NCI-H510A (cell line): Measurements from ENCODE around the gene CLCF1.
"Not testable (repeated sequence)": the region's sequence is repeated elsewhere in the genome, so short reads cannot be mapped to it uniquely, and the experiment has no call there.

ENCODE experiments used
- DNase-seq: peaks from one replicate; lab custom pipeline; 2025; lab: John Stamatoyannopoulos, UW

CLCF1 gene

DNA sequence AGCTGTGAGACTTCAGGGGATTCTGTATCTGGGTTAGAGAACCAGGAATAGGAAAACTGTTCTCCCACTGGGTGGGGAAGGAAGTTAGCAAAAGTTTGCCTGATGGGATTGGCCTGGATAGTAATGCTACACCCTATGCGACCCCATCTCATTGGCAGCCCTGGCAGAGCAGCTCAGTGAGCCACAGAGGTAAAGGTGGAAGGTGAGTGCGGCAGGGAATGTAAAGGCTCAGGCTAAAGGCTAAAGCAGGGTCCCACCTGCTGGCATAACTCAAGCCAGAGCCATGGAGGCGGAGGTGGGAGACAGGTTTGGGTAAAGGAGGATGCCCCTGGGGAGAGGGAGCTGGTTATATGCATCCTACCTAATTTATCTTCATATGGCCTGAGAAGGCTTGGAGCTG, 51.3 kb downstream of the CLCF1 start:
- no peak for DNase-seq

DNA sequence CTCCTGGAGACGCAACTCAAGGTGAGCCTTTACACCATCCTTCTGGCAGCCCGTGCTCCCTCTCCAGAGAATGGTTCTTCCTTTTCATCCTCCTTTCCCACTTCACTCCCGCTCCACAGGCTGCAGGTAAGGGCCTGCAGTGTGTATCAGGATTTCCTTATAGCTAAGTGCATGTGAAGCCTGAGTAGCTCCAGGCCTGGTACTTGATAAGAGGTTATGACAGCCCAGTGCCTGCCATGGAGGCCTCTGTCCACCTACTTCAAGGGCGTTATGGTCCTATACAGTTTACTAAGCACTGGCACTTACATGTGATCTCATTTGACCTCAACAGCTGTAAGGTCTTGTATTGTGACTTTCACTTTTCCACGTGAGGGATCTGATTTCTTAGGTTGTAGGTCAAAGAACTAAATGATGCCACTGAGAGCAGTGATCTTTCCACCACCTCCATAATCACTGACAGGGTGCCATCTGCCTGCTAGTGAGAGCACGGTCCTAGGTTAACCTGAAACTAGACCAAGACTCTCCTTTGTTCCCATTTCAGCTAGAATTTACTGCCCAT, 52.0 kb downstream of the CLCF1 start:
- no peak for DNase-seq

DNA sequence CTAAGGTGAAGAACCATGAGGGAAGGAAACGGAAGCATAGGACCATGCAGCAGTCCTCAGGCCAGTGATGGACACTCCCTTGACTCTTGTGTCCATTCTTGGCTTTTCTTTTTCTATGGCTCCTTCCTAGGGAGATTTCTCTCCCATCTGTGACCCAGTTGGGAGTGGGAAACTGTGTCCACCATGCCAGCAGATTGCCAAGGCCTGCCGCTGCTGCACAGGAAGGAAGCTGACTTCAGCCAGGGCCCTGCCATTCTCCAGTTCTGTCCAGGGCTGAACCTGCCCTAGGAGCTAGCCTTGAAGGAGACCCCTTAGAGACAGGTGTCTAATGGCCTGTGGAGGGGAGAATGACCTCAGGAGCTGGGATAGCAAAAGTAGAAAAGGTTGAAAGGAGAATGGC, 52.7 kb downstream of the CLCF1 start:
- no peak for DNase-seq

DNA sequence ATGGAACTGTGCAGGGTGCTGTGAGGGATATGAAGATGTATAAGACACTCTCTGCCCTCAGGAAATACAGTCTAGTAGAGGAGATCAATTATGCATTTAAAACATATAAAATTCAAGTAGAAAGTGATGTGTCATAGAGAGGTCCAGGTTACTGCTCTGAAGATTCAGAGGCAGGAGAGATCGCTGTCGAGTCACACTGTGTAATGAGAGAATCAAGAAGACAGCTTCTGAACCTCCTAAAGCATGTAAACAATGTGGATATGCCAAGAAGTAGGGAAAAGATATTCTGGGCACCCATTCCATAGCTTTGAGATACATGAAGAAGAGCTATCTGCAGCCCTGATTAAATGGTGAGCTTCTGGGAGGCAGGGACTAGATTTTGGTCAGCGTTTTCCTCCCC, 53.4 kb downstream of the CLCF1 start:
- no peak for DNase-seq

DNA sequence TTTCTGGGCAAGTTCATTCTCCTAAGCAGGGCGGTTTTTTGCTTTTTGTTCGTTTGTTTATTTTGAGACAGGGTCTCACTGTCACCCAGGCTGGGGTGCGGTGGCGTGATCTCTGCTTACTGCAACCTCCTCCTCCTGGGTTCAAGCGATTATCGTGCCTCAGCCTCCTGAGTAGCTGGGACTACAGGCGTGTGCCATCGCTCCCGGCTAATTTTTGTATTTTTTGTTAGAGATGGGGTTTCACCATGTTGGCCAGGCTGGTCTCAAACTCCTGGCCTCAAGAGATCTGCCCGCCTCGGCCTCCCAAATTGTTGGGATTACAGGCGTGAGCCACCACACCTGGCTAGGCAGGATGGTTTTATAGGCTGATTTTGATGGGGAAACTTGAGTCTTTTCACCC, 54.5 kb downstream of the CLCF1 start:
- DNase-seq = not testable (repeated sequence)

DNA sequence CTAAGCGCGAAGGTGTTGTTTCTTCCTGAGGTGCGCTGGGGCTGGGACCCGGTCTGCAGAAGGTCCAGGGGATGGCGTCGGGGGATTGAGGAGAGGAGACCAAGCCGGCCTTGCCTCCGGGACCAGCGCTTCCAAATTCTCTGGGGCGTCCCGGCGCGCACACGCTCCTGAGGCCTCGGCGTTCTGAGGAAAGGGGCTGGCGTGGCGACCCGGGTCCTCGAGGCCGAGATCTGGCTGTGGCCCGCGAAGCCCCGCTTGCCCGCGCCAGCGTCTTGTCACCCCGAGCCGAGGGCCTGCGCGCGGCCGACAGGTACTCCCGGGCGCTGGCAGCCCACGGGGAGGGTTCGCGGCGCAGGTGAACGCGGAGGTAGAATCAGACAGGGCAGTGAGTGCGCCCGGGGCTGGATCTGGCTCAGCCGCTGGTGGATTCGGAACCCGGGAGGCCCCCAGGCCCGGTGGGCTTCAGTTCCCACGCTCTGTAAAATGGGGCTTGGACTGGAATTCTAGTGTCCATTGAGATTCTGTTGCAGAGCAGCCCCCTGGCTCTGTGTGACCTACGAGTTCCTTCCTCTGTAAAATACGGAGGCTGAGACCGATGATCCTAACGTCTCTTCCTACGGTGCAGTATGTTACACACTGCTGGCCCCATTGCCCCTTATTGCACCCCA, 55.4 kb downstream of the CLCF1 start:
- no peak for DNase-seq

DNA sequence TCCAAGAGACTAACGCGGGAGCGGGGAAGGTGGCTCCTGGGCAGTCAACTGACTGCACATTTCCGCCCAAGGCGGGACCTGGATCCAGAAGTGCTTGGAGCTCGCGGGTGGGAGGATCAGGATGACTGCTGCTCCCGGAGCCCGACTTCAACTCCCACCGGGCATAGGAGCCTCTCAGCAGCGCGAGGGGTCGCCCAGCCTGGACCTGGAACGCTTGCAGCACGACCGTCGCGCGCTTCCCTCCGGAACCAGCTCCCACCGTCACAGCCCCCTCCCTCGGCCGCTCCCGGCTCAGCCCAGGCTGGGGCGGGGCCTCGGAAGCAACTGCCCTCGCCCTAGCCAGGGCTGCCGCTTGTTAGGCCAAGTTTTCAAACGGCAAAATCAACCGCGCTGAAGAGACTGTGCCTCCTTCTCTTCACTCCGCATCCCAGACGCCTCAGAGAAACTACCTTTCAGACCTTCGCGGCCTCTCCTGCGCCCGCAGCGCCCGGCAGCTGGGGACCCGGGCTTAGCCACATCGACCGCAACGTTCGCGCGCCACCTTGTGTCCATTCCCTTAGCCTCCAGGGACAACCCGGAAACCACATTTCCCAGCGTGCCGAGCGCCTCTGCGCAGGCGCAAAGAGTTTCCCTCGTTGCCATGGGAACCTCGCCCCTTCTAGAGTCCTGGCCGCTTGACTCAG, 56.1 kb downstream of the CLCF1 start:
- DNase-seq = peak; percentile 96

DNA sequence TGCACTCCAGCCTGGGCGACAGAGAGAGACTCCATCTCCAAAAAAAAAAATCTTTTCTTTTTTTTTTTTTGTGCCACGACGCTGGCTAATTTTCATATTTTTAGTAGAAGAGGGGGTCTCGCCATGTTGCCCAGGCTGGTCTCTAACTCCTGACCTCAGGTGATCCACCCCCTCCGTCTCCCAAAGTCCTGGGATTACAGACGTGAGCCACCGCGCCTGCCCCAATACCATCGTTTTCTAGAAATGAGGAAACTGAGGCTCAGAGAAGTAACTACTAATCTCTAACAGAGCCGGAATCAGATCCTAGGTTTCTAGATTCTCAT, 56.6 kb downstream of the CLCF1 start:
- no peak for DNase-seq

DNA sequence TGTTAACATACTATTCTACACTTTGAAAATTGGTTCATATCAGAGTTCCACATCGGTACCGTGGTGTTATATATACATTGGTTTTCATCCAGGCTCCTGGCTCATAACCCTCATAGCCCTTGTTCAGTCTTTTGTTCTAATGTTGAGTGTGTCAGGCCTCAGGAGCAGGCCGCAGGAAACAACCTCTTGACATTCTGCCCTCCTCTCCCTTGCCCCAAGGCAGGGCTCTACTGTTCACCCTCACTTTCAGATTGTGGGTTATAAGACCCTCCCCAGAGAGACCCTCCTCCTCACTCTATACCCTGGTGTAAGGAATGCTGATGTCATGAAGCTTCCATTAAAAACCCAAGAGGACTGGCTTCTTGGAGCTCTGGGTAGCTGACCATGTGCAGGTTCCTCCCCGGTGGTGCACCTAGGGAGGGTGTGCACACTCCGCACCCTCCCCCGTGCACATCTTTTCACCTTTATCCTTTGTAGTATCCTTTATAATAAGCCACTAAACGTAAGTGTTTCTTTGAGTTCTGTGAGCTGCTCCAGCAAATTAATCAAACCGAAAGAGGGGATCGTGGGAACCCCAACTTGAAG, 58.0 kb downstream of the CLCF1 start:
- no peak for DNase-seq

DNA sequence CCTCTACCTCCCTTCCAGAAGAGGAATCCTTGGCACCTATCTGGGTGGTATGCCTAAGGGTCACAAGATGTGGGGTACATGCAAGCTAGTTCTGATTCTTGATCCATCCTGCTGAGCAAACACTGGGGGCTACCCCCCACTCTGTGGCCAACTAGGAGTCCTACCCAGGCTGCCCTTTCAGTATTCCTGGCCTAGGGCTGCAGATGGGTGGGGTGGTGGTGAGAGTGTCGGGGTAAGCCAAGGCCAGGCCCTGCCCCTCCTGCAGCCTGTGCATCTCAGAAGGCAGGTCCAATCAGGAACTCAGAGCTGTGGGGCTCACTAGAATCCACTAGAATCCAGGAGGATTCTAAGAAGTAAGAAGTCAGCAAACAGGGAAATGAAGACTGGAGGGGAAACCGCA, 59.2 kb downstream of the CLCF1 start:
- no peak for DNase-seq
